Mesendoderm (in vitro differentiated cells): ENCODE data around the gene ARHGEF19.
"Not testable (repeated sequence)": the region's sequence is repeated elsewhere in the genome, so short reads cannot be mapped to it uniquely, and the experiment has no call there.

Source experiments
- DNase-seq: peaks from one replicate; pipeline ENCODE4 v3.0.0; 2013
- H2AK5ac ChIP-seq: 2 replicates; pipeline ENCODE4 v1.6.1; 2013; ENCODE audit warnings: low read length, inconsistent platforms
- H2BK120ac ChIP-seq: 2 replicates; pipeline ENCODE4 v1.6.1; 2013; ENCODE audit warnings: low read depth, mild to moderate bottlenecking, low read length, moderate library complexity, mixed read lengths
- H2BK15ac ChIP-seq: replicated peaks from 2 replicates; pipeline ENCODE4 v1.6.1; 2013; ENCODE audit warnings: low read depth, mild to moderate bottlenecking, moderate library complexity
- H2BK5ac ChIP-seq: 2 replicates; pipeline ENCODE4 v1.6.1; 2013; ENCODE audit warnings: low read length, inconsistent platforms
- H3K18ac ChIP-seq: 2 replicates; pipeline ENCODE4 v1.6.1; 2013; ENCODE audit warnings: mild to moderate bottlenecking, low read length, mixed read lengths
- H3K23ac ChIP-seq: one replicate; pipeline ENCODE4 v1.6.1; 2013; ENCODE audit warnings: low read length
- H3K27ac ChIP-seq: 2 replicates; pipeline ENCODE4 v1.5.1; 2013; ENCODE audit warnings: low read depth, mild to moderate bottlenecking, inconsistent platforms, low read length, moderate library complexity
- H3K27me3 ChIP-seq: 2 replicates; pipeline ENCODE4 v1.6.1; 2013; ENCODE audit warnings: low read length, control low read depth, mild to moderate bottlenecking, inconsistent platforms; ENCODE audit not compliant: insufficient read depth, poor library complexity
- H3K36me3 ChIP-seq: 2 replicates; pipeline ENCODE4 v1.6.1; 2013; ENCODE audit warnings: low read length, inconsistent platforms; ENCODE audit not compliant: control insufficient read depth, insufficient read depth
- H3K4ac ChIP-seq: one replicate; pipeline ENCODE4 v1.6.1; 2013; ENCODE audit warnings: low read depth, mild to moderate bottlenecking, low read length, moderate library complexity
- H3K4me1 ChIP-seq: 2 replicates; pipeline ENCODE4 v1.6.1; 2013; ENCODE audit warnings: low read depth, low read length, inconsistent platforms; ENCODE audit not compliant: control insufficient read depth
- H3K4me2 ChIP-seq: 2 replicates; pipeline ENCODE4 v1.6.1; 2013; ENCODE audit warnings: low read length
- H3K4me3 ChIP-seq: 2 replicates; pipeline ENCODE4 v1.5.1; 2013; ENCODE audit warnings: mild to moderate bottlenecking, low read length
- H3K56ac ChIP-seq: one replicate; pipeline ENCODE4 v1.6.1; 2013; ENCODE audit warnings: low read length
- H3K79me1 ChIP-seq: 2 replicates; pipeline ENCODE4 v1.6.1; 2013; ENCODE audit warnings: low read length, inconsistent platforms
- H3K79me2 ChIP-seq: 2 replicates; pipeline ENCODE4 v1.6.1; 2013; ENCODE audit warnings: mild to moderate bottlenecking, low read length; ENCODE audit not compliant: control insufficient read depth, insufficient read depth
- H3K9ac ChIP-seq: 2 replicates; pipeline ENCODE4 v1.6.1; 2013; ENCODE audit warnings: low read length, inconsistent platforms
- H4K5ac ChIP-seq: one replicate; pipeline ENCODE4 v1.6.1; 2013; ENCODE audit warnings: low read length
- H4K8ac ChIP-seq: one replicate; pipeline ENCODE4 v1.6.1; 2013; ENCODE audit warnings: low read depth, mild to moderate bottlenecking, control low read depth, low read length, moderate library complexity
- WGBS: extraction: QIAGEN DNeasy Blood & Tissue Kit; methylation state at CpG from one replicate; pipeline ENCODE4 v1.1.7; 2013; ENCODE audit warnings: low lambda C conversion rate, missing lambda C conversion rate; ENCODE audit not compliant: insufficient coverage; ENCODE audit errors: extremely low coverage; 5-methylcytosine and 5-hydroxymethylcytosine counted together

The ARHGEF19 gene

DNA sequence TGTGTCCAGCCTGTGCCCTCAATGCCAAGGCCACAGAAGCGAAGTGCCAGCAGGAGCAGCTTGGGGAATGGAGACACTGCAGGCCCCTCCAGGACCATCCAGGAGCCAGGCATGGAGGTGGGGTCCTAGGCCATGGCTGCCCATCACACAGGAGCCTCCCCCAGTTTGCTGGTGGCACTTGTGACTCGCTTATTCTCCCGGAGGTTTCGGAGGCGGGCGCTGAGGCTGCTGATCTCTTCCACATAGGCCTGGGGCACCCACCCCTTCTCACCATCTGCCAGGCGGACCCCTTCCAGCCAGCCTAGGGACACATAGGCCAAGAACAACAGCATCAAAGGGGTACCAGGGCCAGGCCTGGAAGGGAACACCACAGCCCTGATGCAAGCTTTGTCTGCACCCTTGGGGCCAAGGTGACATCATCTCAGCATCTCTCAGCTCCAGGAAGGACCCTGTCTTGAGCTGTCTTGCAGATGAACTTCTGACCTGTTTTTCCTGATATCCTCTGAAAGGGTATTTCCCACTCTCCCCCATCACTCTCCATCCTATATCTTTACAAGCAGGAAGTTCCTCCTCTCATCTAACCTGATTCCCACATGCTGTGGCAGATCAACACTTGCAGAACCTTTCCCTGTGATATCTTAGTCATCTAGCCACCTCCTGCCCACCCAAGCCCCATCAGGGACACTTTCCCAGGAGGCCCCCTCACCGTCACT is 13.9 kb downstream of the ARHGEF19 start:
- no peak for DNase-seq
- Histone ChIP-seq H3K27ac (no peak overlapping the region), H3K4me3 (no peak overlapping the region), H3K36me3 (peaks cover 12% of the 10 kb centered on the region), H3K23ac (no peak overlapping the region), H3K79me2 (no peaks in the 10 kb centered on the region), H3K79me1 (no peaks in the 10 kb centered on the region), H3K4ac (no peak overlapping the region), H2BK120ac (no peak overlapping the region), H4K5ac (no peak overlapping the region), H3K18ac (no peak overlapping the region), H3K27me3 (no peaks in the 10 kb centered on the region), H2AK5ac (no peak overlapping the region), H2BK5ac (no peak overlapping the region), H3K4me1 (no peaks in the 10 kb centered on the region), H3K9ac (no peak overlapping the region), H4K8ac (no peak overlapping the region), H3K4me2 (no peak overlapping the region), H2BK15ac (no peak overlapping the region), H3K56ac (no peak overlapping the region)
- no CpG with 5 or more reads among the region's 8 CpGs for WGBS

DNA sequence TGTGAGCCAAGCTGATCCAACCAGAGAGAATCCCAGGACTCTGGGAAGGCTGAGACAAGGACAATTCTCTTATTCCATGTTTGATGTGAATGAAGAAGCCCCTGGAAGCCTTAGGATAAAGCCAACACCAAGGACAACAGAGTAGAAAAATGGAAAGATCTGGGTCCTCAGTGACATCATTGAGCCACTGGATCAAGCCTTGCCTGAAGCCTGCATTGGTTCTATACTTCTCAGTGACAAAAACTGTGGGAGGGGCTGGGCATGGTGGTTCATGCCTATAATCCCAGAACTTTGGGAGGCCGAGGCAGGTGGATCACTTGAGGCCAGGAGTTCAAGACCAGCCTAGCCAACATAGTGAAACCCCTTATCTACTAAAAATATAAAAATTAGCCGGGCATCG is 15.6 kb downstream of the ARHGEF19 start:
- no peak overlapping the region for H3K4me3 ChIP-seq
- no peak overlapping the region for H3K4me2 ChIP-seq
- WGBS: no CpG with 5 or more reads among the region's 3 CpGs

DNA sequence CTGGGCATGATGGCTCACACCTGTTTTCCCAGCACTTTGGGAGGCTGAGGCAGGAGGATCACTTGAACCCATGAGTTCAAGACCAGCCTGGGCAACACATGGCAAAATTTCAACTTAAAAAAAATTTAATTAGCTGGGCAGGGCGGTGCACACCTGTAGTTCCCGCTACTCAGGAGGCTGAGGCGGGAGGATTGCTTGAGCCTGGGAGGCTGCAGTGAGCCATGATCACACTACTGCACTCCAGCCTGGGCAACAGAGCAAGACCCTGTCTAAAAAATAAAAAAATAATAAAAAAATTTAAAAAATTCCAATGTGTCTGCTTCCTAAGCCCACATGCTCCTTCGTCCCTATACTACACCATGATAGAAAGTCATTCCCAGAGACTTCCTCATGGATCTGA is 16.3 kb downstream of the ARHGEF19 start:
- not testable (repeated sequence) for H3K4me2 ChIP-seq, H3K9ac ChIP-seq, H3K79me1 ChIP-seq, H4K5ac ChIP-seq, H3K79me2 ChIP-seq, H2BK120ac ChIP-seq, H3K27me3 ChIP-seq, H4K8ac ChIP-seq, H2AK5ac ChIP-seq, H3K56ac ChIP-seq, H3K4me1 ChIP-seq, H3K36me3 ChIP-seq, H2BK5ac ChIP-seq, H3K4ac ChIP-seq, DNase-seq, H3K18ac ChIP-seq, H3K4me3 ChIP-seq, H2BK15ac ChIP-seq, H3K27ac ChIP-seq, H3K23ac ChIP-seq
- WGBS: no CpG with 5 or more reads among the region's 4 CpGs

More for the DNA sequence above, 15.6 kb downstream of the ARHGEF19 start:
- no peak overlapping the region for H4K8ac ChIP-seq
- H3K36me3 ChIP-seq: peaks cover 4% of the 10 kb centered on the region
- H3K4me1 ChIP-seq: no peaks in the 10 kb centered on the region
- H3K56ac ChIP-seq: no peak overlapping the region
- H3K9ac ChIP-seq: no peak overlapping the region
- H2AK5ac ChIP-seq: no peak overlapping the region
- no peak overlapping the region for H4K5ac ChIP-seq
- no peak overlapping the region for H3K4ac ChIP-seq
- H3K27me3 ChIP-seq: no peaks in the 10 kb centered on the region
- DNase-seq: no peak
- no peak overlapping the region for H3K27ac ChIP-seq
- H3K18ac ChIP-seq: no peak overlapping the region
- H3K79me2 ChIP-seq: no peaks in the 10 kb centered on the region
- no peak overlapping the region for H2BK15ac ChIP-seq
- no peak overlapping the region for H3K23ac ChIP-seq
- H2BK120ac ChIP-seq: no peak overlapping the region
- no peak overlapping the region for H2BK5ac ChIP-seq
- no peaks in the 10 kb centered on the region for H3K79me1 ChIP-seq

DNA sequence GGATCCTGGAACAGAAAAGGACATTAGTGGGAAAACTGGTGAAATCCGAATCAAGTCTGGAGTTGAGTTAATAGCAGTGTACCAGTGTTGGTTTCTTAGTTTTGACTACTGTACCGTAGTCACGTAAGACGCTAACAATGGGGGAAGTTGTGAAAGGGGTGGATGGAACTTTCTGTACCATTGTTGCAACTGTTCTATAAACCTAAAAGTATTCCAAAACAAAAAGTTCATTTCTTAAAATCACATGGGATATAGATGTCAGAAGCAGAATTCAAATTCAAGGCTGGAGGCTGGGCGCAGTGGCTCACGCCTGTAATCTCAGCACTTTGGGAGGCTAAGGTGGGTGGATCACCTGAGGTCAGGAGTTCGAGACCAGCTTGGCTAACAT is 16.9 kb downstream of the ARHGEF19 start:
- no peak overlapping the region for H3K27ac ChIP-seq
- no peak overlapping the region for H4K5ac ChIP-seq
- H3K18ac ChIP-seq: no peak overlapping the region
- no peaks in the 10 kb centered on the region for H3K79me2 ChIP-seq
- no peak overlapping the region for H3K9ac ChIP-seq
- H4K8ac ChIP-seq: no peak overlapping the region
- no peaks in the 10 kb centered on the region for H3K27me3 ChIP-seq
- H3K4ac ChIP-seq: no peak overlapping the region
- no peaks in the 10 kb centered on the region for H3K79me1 ChIP-seq
- no peak overlapping the region for H3K4me2 ChIP-seq
- no CpG with 5 or more reads among the region's 7 CpGs for WGBS
- no peak for DNase-seq
- no peak overlapping the region for H3K4me3 ChIP-seq
- H3K36me3 ChIP-seq: peaks cover 2% of the 10 kb centered on the region
- no peak overlapping the region for H2BK15ac ChIP-seq
- no peak overlapping the region for H2BK5ac ChIP-seq
- no peak overlapping the region for H3K56ac ChIP-seq
- H2BK120ac ChIP-seq: no peak overlapping the region
- H2AK5ac ChIP-seq: no peak overlapping the region
- no peak overlapping the region for H3K23ac ChIP-seq
- H3K4me1 ChIP-seq: no peaks in the 10 kb centered on the region

DNA sequence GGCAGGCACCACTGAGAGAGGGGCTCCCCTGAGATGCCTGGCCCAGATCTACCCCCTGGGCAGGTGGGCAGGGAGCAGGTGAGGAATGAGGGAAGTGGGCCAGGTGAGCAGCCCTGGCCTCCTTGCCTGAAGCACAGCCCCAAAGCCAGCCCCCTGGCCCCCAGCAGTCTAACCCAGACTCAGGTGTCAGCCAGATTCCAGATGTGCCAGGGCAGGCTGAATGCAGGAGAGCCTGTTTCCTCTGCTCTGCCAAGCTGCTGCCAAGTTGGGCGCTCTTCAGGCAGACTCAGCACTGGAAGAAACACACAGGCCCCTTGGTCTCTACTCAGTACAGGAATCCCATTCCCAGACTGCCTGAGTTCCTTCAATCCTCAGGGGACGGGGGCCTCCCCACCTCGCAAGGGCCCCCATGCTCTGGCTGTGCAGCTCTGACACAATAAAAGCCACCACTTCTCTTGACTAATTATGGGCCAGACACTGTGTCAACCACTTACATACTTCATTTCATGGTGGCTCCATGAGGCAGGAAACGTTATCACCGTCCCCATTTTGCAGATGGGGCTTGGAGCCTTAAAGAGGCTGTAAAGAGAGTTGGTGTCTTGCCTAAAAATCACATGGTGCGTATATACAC is 20.4 kb downstream of the ARHGEF19 start:
- no peak overlapping the region for H3K56ac ChIP-seq
- H3K4me1 ChIP-seq: no peaks in the 10 kb centered on the region
- no peaks in the 10 kb centered on the region for H3K79me2 ChIP-seq
- H2BK5ac ChIP-seq: no peak overlapping the region
- H4K8ac ChIP-seq: no peak overlapping the region
- no peak overlapping the region for H3K9ac ChIP-seq
- no peak overlapping the region for H3K4ac ChIP-seq
- H3K18ac ChIP-seq: no peak overlapping the region
- no peak overlapping the region for H2BK15ac ChIP-seq
- H3K23ac ChIP-seq: no peak overlapping the region
- no peak overlapping the region for H3K4me2 ChIP-seq
- H3K79me1 ChIP-seq: no peaks in the 10 kb centered on the region
- DNase-seq: no peak
- H3K36me3 ChIP-seq: no peaks in the 10 kb centered on the region
- no peak overlapping the region for H3K4me3 ChIP-seq
- no peak overlapping the region for H2AK5ac ChIP-seq
- no peaks in the 10 kb centered on the region for H3K27me3 ChIP-seq
- no peak overlapping the region for H4K5ac ChIP-seq
- no peak overlapping the region for H3K27ac ChIP-seq
- H2BK120ac ChIP-seq: no peak overlapping the region
- no CpG with 5 or more reads among the region's 6 CpGs for WGBS

DNA sequence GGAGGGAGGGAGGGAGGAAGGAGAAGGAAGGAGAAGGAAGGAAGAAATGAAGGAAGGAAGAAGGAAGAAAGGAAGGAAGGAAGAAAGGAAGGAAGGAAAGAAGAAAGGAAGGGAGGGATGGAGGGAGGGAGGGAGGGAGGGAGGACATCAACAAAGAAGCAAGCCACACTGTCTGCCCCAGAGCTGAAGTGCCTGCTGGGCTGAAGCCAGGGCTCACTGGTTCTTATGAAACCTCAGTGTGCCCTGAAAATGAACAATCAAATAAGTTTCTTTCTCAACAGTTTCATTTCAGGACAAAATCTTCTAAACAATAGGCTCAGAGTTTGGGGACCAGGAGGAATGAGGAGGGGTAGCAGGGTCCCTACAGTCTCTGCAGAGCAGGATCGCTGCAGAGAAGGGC is 21.1 kb downstream of the ARHGEF19 start:
- Histone ChIP-seq H3K27ac (no peak overlapping the region), H2BK120ac (no peak overlapping the region), H3K79me1 (no peaks in the 10 kb centered on the region), H2BK15ac (no peak overlapping the region), H4K8ac (no peak overlapping the region), H3K79me2 (no peaks in the 10 kb centered on the region), H3K56ac (no peak overlapping the region), H3K4me2 (no peak overlapping the region), H3K18ac (no peak overlapping the region), H3K27me3 (no peaks in the 10 kb centered on the region), H3K23ac (no peak overlapping the region), H2BK5ac (no peak overlapping the region), H3K4ac (no peak overlapping the region), H3K4me3 (no peak overlapping the region), H4K5ac (no peak overlapping the region), H3K9ac (no peak overlapping the region), H3K36me3 (no peaks in the 10 kb centered on the region), H2AK5ac (no peak overlapping the region), H3K4me1 (no peaks in the 10 kb centered on the region)
- WGBS: no CpG with 5 or more reads among the region's 1 CpG
- DNase-seq: no peak
